ENCODE measurements around the gene DARS1. TPM values are rescaled to one million over a fixed set of nuclear protein-coding genes. Genes with fewer than 3 reads are reported as not detected.

The DARS1 gene
- total and polyA plus RNA-seq, 2 experiments from 2014 or later = 115 to 148 TPM

GRCh38 chr2:135984199-135985017, 1.0 kb downstream of the DARS1 start:
- H3K27me3 Mint-ChIP-seq (ENCODE audit: insufficient read depth, low read depth, poor library complexity) = no peaks in the 10 kb centered on the region
- H3K36me3 Mint-ChIP-seq (ENCODE audit: low read depth) = peaks cover 28% of the 10 kb centered on the region; the same call in 2 of the 3 replicates
- no peak for ATAC-seq

GRCh38 chr2:135980434-135981079, 4.9 kb downstream of the DARS1 start:
- H3K27me3 ChIP-seq (ENCODE audit: insufficient read depth) = no peaks in the 10 kb centered on the region
- H3K4me1 ChIP-seq (ENCODE audit: insufficient read depth) = 0 out of 2 replicates have a peak, but pooled peaks cover 7% of the 10 kb centered on the region
- H3K4me3 Mint-ChIP-seq = no peak overlapping the region
- H3K27ac Mint-ChIP-seq = no peak overlapping the region
- no peaks in the 10 kb centered on the region for H3K27me3 Mint-ChIP-seq (ENCODE audit: insufficient read depth, low read depth, poor library complexity)
- H3K4me1 Mint-ChIP-seq = peaks cover 18% of the 10 kb centered on the region
- H3K4me3 ChIP-seq = no peak overlapping the region
- H3K79me2 ChIP-seq (replicated peaks; ENCODE audit: insufficient read depth) = peaks cover 49% of the 10 kb centered on the region
- H3K9me2 ChIP-seq (ENCODE audit: insufficient read depth) = no peaks in the 10 kb centered on the region
- DNase-seq (ENCODE audit: low spot score) (no peak), ATAC-seq (no peak)
- no peak overlapping the region for H3K27ac ChIP-seq (ENCODE audit: low read depth)
- H3F3A ChIP-seq (replicated peaks; ENCODE audit: low read depth) = no peaks in the 10 kb centered on the region
- peaks cover 21% of the 10 kb centered on the region; the same call in 1 of the 2 replicates for H3K36me3 ChIP-seq (ENCODE audit: insufficient read depth)
- peaks cover 52% of the 10 kb centered on the region; the same call in 2 of the 3 replicates for H3K36me3 Mint-ChIP-seq (ENCODE audit: low read depth)
- no peaks in the 10 kb centered on the region for H3K9me3 Mint-ChIP-seq
- no peak overlapping the region for H2AFZ ChIP-seq
- H4K20me1 ChIP-seq (replicated peaks; ENCODE audit: insufficient read depth) = 0 out of 2 replicates have a peak, but pooled peaks cover 12% of the 10 kb centered on the region
- no peak overlapping the region for H3K4me2 ChIP-seq
- TF ChIP-seq EZH2 (IDR thresholded peaks at IDR 0.05; ENCODE audit: low read depth, unreplicated experiment) (no peak), POLR2AphosphoS5 (IDR thresholded peaks at IDR 0.05; ENCODE audit: low read depth) (no peak), ZNF331 (CRISPR knock-in tag; IDR thresholded peaks at IDR 0.05; ENCODE audit: low read depth) (no peak), JUNB (IDR thresholded peaks at IDR 0.05; ENCODE audit: unreplicated experiment) (no peak), CTCF (conservative IDR thresholded peaks at IDR 0.05; ENCODE audit: low read depth in 2 of 2) (no peak), NANOG (IDR thresholded peaks at IDR 0.05; ENCODE audit: borderline replicate concordance) (no peak), STAT1 (IDR thresholded peaks at IDR 0.05; ENCODE audit: unreplicated experiment) (no peak), ETS1 (IDR thresholded peaks at IDR 0.05) (no peak), REST (IDR thresholded peaks at IDR 0.05; ENCODE audit: unreplicated experiment) (no peak)

More at GRCh38 chr2:135984199-135985017, 1.0 kb downstream of the DARS1 start:
- H3K4me3 ChIP-seq = peak overlapping the region; percentile 85
- TF ChIP-seq NANOG (IDR thresholded peaks at IDR 0.05; ENCODE audit: borderline replicate concordance) = no peak
- peaks cover 14% of the 10 kb centered on the region; the same call in 1 of the 2 replicates for H3K4me1 ChIP-seq (ENCODE audit: insufficient read depth)
- H3K9me2 ChIP-seq (ENCODE audit: insufficient read depth) = peaks cover 10% of the 10 kb centered on the region; the same call in 1 of the 2 replicates
- no peak for DNase-seq (ENCODE audit: low spot score)
- H3K4me2 ChIP-seq = peak overlapping the region; percentile 87
- Mint-ChIP-seq H3K4me3 (peak overlapping the region; percentile 94), H3K9me3 (no peaks in the 10 kb centered on the region), H3K27ac (peak overlapping the region; percentile 95), H3K4me1 (peaks cover 22% of the 10 kb centered on the region)
- no peaks in the 10 kb centered on the region for H3K27me3 ChIP-seq (ENCODE audit: insufficient read depth)
- H3K27ac ChIP-seq (ENCODE audit: low read depth) = peak overlapping the region; percentile 93; the same call in 1 of the 2 replicates
- peak overlapping the region; percentile 92; the same call in 1 of the 2 replicates for H2AFZ ChIP-seq
- H3K36me3 ChIP-seq (ENCODE audit: insufficient read depth) = no peaks in the 10 kb centered on the region; the same call in 1 of the 2 replicates
- 0 out of 2 replicates have a peak, but pooled peaks cover 9% of the 10 kb centered on the region for H4K20me1 ChIP-seq (replicated peaks; ENCODE audit: insufficient read depth)
- H3F3A ChIP-seq (replicated peaks; ENCODE audit: low read depth) = no peaks in the 10 kb centered on the region; the same call in 1 of the 2 replicates
- peaks cover 49% of the 10 kb centered on the region for H3K79me2 ChIP-seq (replicated peaks; ENCODE audit: insufficient read depth)

All from GM23338 (cell line).